Naive thymus-derived CD4-positive, alpha-beta T cell (primary cell): ENCODE results near the gene ESRRG. TPM values are rescaled to one million over a fixed set of nuclear protein-coding genes. Genes with fewer than 3 reads are reported as not detected.

Source experiments
- ATAC-seq: fragments of 150-1000 bp; cut with Tn5 transposase; 2 replicates; pipeline ENCODE4 v1.10.0; 2021; ENCODE audit warnings: mild to moderate bottlenecking, moderate library complexity
- CTCF ChIA-PET: fragments of 350-600 bp; sonication (Branson Sonifier 250); formaldehyde crosslinking; loops from one replicate; lab custom pipeline; 2021; ENCODE audit warnings: antibody characterized with exemption; lab: Charles Lee
- POLR2A ChIA-PET: fragments of 350-600 bp; sonication (Branson Sonifier 250); formaldehyde crosslinking; loops from one replicate; lab custom pipeline; 2021; ENCODE audit warnings: antibody characterized with exemption, inconsistent platforms; lab: Charles Lee
- DNase-seq, 9 donors: peaks; one replicate each; pipeline versions ENCODE4 v3.0.0 to v3.0.0-alpha.2; 2020 to 2022; ENCODE audit warnings: mixed read lengths in 1 of 9
- H3K27ac ChIP-seq: one replicate; pipeline ENCODE4 v1.7.0; 2013; ENCODE audit warnings: mild to moderate bottlenecking, low read depth, low read length, moderate library complexity
- H3K27me3 ChIP-seq, 2 donors: one replicate each; pipeline ENCODE4 v1.7.0; 2013; ENCODE audit warnings: low read length in 2 of 2, mild to moderate bottlenecking in 2 of 2, moderate library complexity in 2 of 2; ENCODE audit not compliant: control insufficient read depth in 2 of 2, insufficient read depth in 2 of 2
- H3K36me3 ChIP-seq, 3 experiments: 1 replicate in 2 of 3; 2 replicates in 1 of 3; pipeline ENCODE4 v1.7.0; 2013; ENCODE audit warnings: low read length in 3 of 3, mild to moderate bottlenecking in 3 of 3, moderate library complexity in 1 of 3; ENCODE audit not compliant: insufficient read depth in 3 of 3, control insufficient read depth in 2 of 3
- H3K4me1 ChIP-seq, 2 donors: one replicate each; pipeline ENCODE4 v1.7.0; 2013; ENCODE audit warnings: low read length in 2 of 2, mild to moderate bottlenecking in 2 of 2, moderate library complexity in 1 of 2; ENCODE audit not compliant: control insufficient read depth in 2 of 2, insufficient read depth in 2 of 2
- H3K4me3 ChIP-seq: 2 replicates; pipeline ENCODE4 v1.7.0; 2013; ENCODE audit warnings: mild to moderate bottlenecking, low read length
- H3K9me3 ChIP-seq, 3 experiments: 1 replicate in 2 of 3; 2 replicates in 1 of 3; pipeline ENCODE4 v1.7.0; 2013; ENCODE audit warnings: low read length in 3 of 3; ENCODE audit not compliant: control insufficient read depth in 2 of 3
- H3K27ac Mint-ChIP-seq, 9 donors: one replicate each; pipeline ENCODE4 v1.8.0; 2020 to 2022; ENCODE audit warnings: mixed read lengths in 9 of 9, mild to moderate bottlenecking in 8 of 9, moderate library complexity in 5 of 9, inconsistent platforms in 2 of 9
- H3K27me3 Mint-ChIP-seq, 5 donors: one replicate each; pipeline ENCODE4 v1.8.0; 2021 to 2022; ENCODE audit warnings: mixed read lengths in 5 of 5, mild to moderate bottlenecking in 1 of 5
- H3K36me3 Mint-ChIP-seq, 5 donors: one replicate each; pipeline ENCODE4 v1.8.0; 2020 to 2022; ENCODE audit warnings: mixed read lengths in 5 of 5, mild to moderate bottlenecking in 3 of 5, inconsistent platforms in 1 of 5
- H3K4me1 Mint-ChIP-seq, 7 donors: one replicate each; pipeline ENCODE4 v1.8.0; 2020 to 2022; ENCODE audit warnings: mixed read lengths in 7 of 7, mild to moderate bottlenecking in 3 of 7, inconsistent platforms in 1 of 7
- H3K4me3 Mint-ChIP-seq, 10 donors: one replicate each; pipeline ENCODE4 v1.8.0; 2020 to 2022; ENCODE audit warnings: mild to moderate bottlenecking in 10 of 10, mixed read lengths in 10 of 10, moderate library complexity in 6 of 10, inconsistent platforms in 2 of 10
- H3K9me3 Mint-ChIP-seq, 11 donors: one replicate each; pipeline ENCODE4 v1.8.0; 2020 to 2022; ENCODE audit warnings: mixed read lengths in 11 of 11, mild to moderate bottlenecking in 4 of 11, inconsistent platforms in 1 of 11, moderate library complexity in 1 of 11
- intact Hi-C, 2 donors: fragments of 100-400 bp; cut with micrococcal nuclease; formaldehyde crosslinking; loops; one replicate each; pipeline ENCODE4 v1.15.1; 2023
- polyA plus RNA-seq, 2 donors: library from polyadenylated mRNA; unstranded; fragments of 300-500 nt; fragmentation: Illumina TruSeq; gene quantifications; one replicate each; pipeline ENCODE4 v1.2.3, GENCODE V29; 2021
- total RNA-seq, 6 experiments: library from RNA in 5 of 6; stranded (reverse) in 5 of 6; gene quantifications; 1 replicate in 5 of 6; 2 replicates in 1 of 6; pipeline ENCODE4 v1.2.3 and lab custom pipeline; 2021 to 2026

Gene ESRRG
- total and polyA plus RNA-seq, 7 experiments from 2014 or later: not detected

DNA sequence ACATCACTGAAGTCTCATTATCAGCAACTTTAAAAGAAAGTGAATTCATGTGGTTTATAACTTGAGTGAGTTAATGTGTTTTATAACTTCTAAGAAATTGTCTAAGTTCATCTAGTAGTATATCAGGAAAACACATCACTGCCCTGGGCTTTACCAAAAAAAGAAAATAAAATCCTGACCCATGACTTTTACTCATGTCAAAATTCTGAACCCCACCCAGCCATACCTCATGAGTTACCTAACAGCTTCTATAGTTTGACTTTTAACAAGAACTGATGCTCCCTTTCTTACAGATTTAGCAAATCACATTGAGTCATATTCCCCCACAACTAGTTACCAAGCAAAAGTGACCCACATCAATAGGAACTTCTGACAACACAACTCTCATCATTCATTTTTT lies 57.4 kb downstream of the ESRRG start:
- intact Hi-C loops: no loop called here
- Histone ChIP-seq H3K4me3 (no peak overlapping the region), H3K27ac (no peak overlapping the region), H3K4me1 (no peaks in the 10 kb centered on the region), H3K27me3 (no peaks in the 10 kb centered on the region), H3K36me3 (no peaks in the 10 kb centered on the region), H3K9me3 (no peaks in the 10 kb centered on the region)
- no peak overlapping the region for H3K4me3 Mint-ChIP-seq
- H3K9me3 Mint-ChIP-seq: peaks cover 0 to 5% (median 0%) of the 10 kb centered on the region in 11 donors
- no peak overlapping the region for H3K27ac Mint-ChIP-seq
- ATAC-seq: no peak
- no peaks in the 10 kb centered on the region for H3K36me3 Mint-ChIP-seq
- DNase-seq: no peak
- ChIA-PET POLR2A (no interaction called here), CTCF (no interaction called here)
- no peaks in the 10 kb centered on the region for H3K27me3 Mint-ChIP-seq
- H3K4me1 Mint-ChIP-seq: no peaks in the 10 kb centered on the region

DNA sequence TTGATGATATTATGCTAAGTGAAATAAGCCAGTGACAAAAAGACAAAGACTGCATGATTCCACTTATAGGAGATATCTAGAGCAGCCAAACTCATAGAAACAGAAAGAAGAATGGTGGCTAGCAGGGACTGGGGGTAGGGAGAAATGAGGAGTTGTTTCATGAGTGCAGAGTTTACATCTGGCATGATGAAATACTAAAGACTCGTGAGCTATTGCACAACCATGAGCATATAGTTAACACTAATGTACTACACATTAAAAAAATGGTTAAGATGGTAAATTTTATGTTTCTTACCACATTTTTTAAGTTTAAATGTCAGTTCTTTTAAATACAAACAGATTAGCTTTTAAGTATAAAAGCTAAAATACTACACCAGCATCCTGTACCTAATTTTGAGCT lies 57.8 kb downstream of the ESRRG start:
- no peaks in the 10 kb centered on the region for H3K4me1 Mint-ChIP-seq
- H3K36me3 Mint-ChIP-seq: no peaks in the 10 kb centered on the region
- ATAC-seq (no peak), DNase-seq (no peak)
- H3K4me3 Mint-ChIP-seq: no peak overlapping the region
- no peaks in the 10 kb centered on the region for H3K27me3 Mint-ChIP-seq
- CTCF ChIA-PET: no interaction called here
- peaks cover 0 to 5% (median 0%) of the 10 kb centered on the region in 11 donors for H3K9me3 Mint-ChIP-seq
- Histone ChIP-seq H3K4me1 (no peaks in the 10 kb centered on the region), H3K27ac (no peak overlapping the region), H3K36me3 (no peaks in the 10 kb centered on the region), H3K9me3 (no peaks in the 10 kb centered on the region), H3K4me3 (no peak overlapping the region), H3K27me3 (no peaks in the 10 kb centered on the region)
- H3K27ac Mint-ChIP-seq: no peak overlapping the region
- intact Hi-C loops: no loop called here
- POLR2A ChIA-PET: no interaction called here

DNA sequence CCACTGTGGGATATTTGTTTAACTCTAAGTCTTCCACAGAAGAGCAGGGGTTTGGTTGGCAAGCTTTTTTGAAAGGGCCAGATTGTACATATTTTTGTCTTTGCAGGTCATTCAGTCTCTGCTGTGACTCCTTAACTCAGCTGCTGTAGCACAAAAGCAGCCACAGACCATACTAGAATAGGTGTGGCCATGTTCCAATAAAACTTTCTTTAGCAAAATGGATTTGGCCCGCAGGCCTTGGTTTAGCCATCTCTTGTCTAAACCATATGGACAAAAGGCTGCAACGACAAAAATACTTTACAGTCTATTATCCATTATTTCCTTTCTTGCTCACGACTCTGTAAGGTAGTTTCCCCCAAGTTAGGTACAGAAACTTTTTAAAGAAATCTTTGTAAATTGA lies 60.5 kb downstream of the ESRRG start:
- Mint-ChIP-seq H3K4me1 (no peaks in the 10 kb centered on the region), H3K9me3 (peaks cover 0 to 5% (median 2%) of the 10 kb centered on the region in 11 donors), H3K4me3 (no peak overlapping the region), H3K27me3 (no peaks in the 10 kb centered on the region), H3K36me3 (no peaks in the 10 kb centered on the region), H3K27ac (no peak overlapping the region)
- Histone ChIP-seq H3K9me3 (no peaks in the 10 kb centered on the region), H3K36me3 (no peaks in the 10 kb centered on the region), H3K4me1 (no peaks in the 10 kb centered on the region), H3K27me3 (no peaks in the 10 kb centered on the region), H3K4me3 (no peak overlapping the region), H3K27ac (no peak overlapping the region)
- ChIA-PET POLR2A (no interaction called here), CTCF (interaction anchor here (0.6 kb wide), 1 partner anchor 338 kb away, joined by 3 read pairs; no protein-coding TSS in a partner anchor)
- DNase-seq (no peak), ATAC-seq (no peak)
- intact Hi-C loops: no loop called here

DNA sequence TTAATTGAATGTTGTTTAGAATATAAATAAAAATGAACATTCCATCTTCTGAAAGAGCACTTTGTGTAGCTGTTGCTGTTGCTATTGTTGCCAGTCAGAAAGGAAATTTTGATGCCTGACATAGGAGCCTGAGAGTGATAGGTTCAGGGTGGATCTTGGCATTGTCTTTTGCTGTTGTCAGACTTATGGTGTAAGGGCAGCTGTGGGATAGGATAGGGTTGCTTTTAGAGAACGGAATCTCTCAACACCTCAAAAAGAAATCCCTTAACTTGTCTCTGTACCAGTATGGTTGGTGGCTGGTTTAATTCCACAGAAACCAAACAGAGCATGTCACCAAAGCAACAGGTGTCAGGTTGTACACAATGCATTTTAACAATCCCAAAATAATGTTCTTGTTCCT lies 62.7 kb downstream of the ESRRG start:
- POLR2A ChIA-PET: no interaction called here
- ATAC-seq: no peak

DNA sequence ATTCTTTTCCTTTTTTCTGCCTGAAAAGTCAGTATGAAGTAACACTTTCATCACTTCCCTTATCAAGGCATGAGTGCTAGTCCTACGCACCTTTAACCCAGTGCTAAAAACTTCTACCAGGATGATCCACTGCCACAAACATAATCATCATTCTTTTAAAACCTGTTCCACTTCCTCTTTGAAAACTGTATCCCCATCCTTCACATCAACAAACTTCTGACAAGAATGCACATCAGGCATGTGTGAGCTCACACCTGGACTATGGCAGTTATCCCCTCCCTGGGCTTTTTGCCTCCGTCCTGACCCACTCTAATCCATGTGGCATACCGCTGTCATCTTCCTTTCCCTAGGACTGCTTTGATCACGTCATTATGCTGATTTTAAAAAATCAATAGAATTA lies 70.2 kb downstream of the ESRRG start:
- Histone ChIP-seq H3K36me3 (no peaks in the 10 kb centered on the region), H3K27me3 (no peaks in the 10 kb centered on the region), H3K4me1 (no peaks in the 10 kb centered on the region), H3K4me3 (no peak overlapping the region), H3K27ac (no peak overlapping the region), H3K9me3 (no peaks in the 10 kb centered on the region)
- intact Hi-C loops: no loop called here
- DNase-seq (no peak), ATAC-seq (no peak)
- Mint-ChIP-seq H3K27ac (no peak overlapping the region), H3K27me3 (no peaks in the 10 kb centered on the region), H3K4me3 (no peak overlapping the region), H3K4me1 (no peaks in the 10 kb centered on the region), H3K9me3 (peaks cover 0 to 12% (median 0%) of the 10 kb centered on the region in 11 donors), H3K36me3 (no peaks in the 10 kb centered on the region)
- POLR2A ChIA-PET: no interaction called here
- CTCF ChIA-PET: no interaction called here

More for the DNA sequence above, 62.7 kb downstream of the ESRRG start:
- no peaks in the 10 kb centered on the region for H3K4me1 Mint-ChIP-seq
- intact Hi-C loops: no loop called here
- no peaks in the 10 kb centered on the region for H3K27me3 ChIP-seq
- DNase-seq: no peak
- no peak overlapping the region for H3K4me3 Mint-ChIP-seq
- H3K36me3 ChIP-seq: no peaks in the 10 kb centered on the region
- H3K4me1 ChIP-seq: no peaks in the 10 kb centered on the region
- CTCF ChIA-PET: no interaction called here
- no peak overlapping the region for H3K27ac Mint-ChIP-seq
- no peaks in the 10 kb centered on the region for H3K27me3 Mint-ChIP-seq
- H3K9me3 ChIP-seq: no peaks in the 10 kb centered on the region
- no peaks in the 10 kb centered on the region for H3K36me3 Mint-ChIP-seq
- H3K9me3 Mint-ChIP-seq: peaks cover 0 to 5% (median 0%) of the 10 kb centered on the region in 11 donors
- H3K4me3 ChIP-seq: no peak overlapping the region
- H3K27ac ChIP-seq: no peak overlapping the region

DNA sequence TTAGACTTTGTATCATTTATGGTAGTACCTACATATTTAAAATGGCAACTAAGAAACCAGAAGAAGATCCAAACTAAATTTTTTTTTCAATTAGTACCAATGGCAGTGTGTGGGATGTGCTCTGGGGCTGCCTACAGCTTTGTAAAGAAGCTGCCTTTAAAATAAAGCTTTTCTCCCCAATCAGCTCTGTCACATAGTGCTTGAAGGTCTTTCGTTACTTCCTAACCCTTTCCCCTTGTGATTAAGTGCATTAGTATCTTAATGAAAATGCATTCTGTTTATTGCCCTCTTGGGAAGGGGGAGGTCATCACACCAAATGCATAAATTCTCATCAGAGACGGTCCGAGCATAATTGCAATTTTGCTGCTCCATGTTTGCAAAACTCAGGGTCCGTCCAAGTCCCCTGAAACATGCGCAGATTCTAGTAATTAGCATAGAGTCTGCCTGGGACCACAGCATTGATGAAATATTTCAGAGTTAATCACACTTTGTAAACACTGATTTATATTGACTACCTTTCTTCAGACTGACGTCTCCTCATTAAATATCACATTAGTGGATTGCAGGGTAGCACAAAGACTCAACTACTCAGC lies 71.3 kb downstream of the ESRRG start:
- Histone ChIP-seq H3K27me3 (no peaks in the 10 kb centered on the region), H3K27ac (no peak overlapping the region), H3K4me3 (no peak overlapping the region), H3K4me1 (no peaks in the 10 kb centered on the region), H3K36me3 (no peaks in the 10 kb centered on the region), H3K9me3 (no peaks in the 10 kb centered on the region)
- CTCF ChIA-PET: no interaction called here
- ATAC-seq (no peak), DNase-seq (no peak)
- Mint-ChIP-seq H3K36me3 (no peaks in the 10 kb centered on the region), H3K9me3 (peaks cover 0 to 14% (median 0%) of the 10 kb centered on the region in 11 donors), H3K4me3 (no peak overlapping the region), H3K27me3 (no peaks in the 10 kb centered on the region), H3K27ac (no peak overlapping the region), H3K4me1 (no peaks in the 10 kb centered on the region)
- intact Hi-C loops: no loop called here
- POLR2A ChIA-PET: no interaction called here

DNA sequence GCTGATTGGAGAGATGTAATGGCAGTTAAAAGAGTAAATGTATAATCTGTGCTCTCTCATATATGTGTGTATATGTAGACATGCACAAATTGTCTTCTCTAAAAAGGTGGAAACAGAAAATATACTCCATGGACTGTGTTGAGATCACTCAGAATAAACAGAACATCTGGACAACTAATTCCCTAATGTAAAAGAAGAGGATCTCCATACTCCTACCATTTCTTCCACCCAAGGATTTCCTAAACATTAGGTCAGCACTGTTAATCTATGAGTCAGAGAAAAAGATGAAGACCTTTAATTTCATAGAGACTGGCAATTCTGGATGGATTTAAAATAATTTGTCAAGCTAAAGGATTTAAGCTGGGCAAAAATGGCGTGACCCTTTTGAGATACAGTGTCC lies 80.1 kb downstream of the ESRRG start:
- ChIA-PET CTCF (no interaction called here), POLR2A (no interaction called here)
- Histone ChIP-seq H3K27me3 (no peaks in the 10 kb centered on the region), H3K36me3 (no peaks in the 10 kb centered on the region), H3K27ac (no peak overlapping the region), H3K9me3 (no peaks in the 10 kb centered on the region), H3K4me3 (no peak overlapping the region), H3K4me1 (no peaks in the 10 kb centered on the region)
- Mint-ChIP-seq H3K9me3 (peaks cover 0 to 21% (median 3%) of the 10 kb centered on the region in 11 donors), H3K4me3 (no peak overlapping the region), H3K27me3 (no peaks in the 10 kb centered on the region), H3K27ac (no peak overlapping the region), H3K4me1 (no peaks in the 10 kb centered on the region), H3K36me3 (no peaks in the 10 kb centered on the region)
- DNase-seq: no peak
- no peak for ATAC-seq
- intact Hi-C loops: no loop called here
